Measurements from ENCODE around the gene NPIPB2. TPM values are rescaled to one million over a fixed set of nuclear protein-coding genes. Genes with fewer than 3 reads are reported as not detected.

NPIPB2 gene
- total and polyA plus RNA-seq, 2 donors (not counting 1 experiment from before 2014, with no cell fraction given): 1.2 to 3.3 TPM

GRCh38 chr16:11909653-11910545 is 31.9 kb downstream of the NPIPB2 start:
- H3K9me3 ChIP-seq (ENCODE audit: control insufficient read depth, insufficient read depth, low read depth, low read length): no peaks in the 10 kb centered on the region
- H3K79me2 ChIP-seq (ENCODE audit: control insufficient read depth, insufficient read depth, low read length): peaks cover 97% of the 10 kb centered on the region
- H3K9ac ChIP-seq (ENCODE audit: insufficient read depth, low read length): no peak overlapping the region
- peaks cover 8% of the 10 kb centered on the region for H3K4me1 ChIP-seq (ENCODE audit: control insufficient read depth, extremely low read depth, insufficient read depth, low read length)
- DNase-seq (ENCODE audit: low read depth in 2 of 2): peak in 1 of 2 donors; percentile 80
- H3K4me2 ChIP-seq (ENCODE audit: extremely low read depth, insufficient read depth, low read length): peak overlapping the region; percentile 20
- H2AFZ ChIP-seq (ENCODE audit: low read length): no peak overlapping the region
- no peak overlapping the region for H3K4me3 ChIP-seq (replicated peaks in 1 of 4; ENCODE audit: control extremely low read depth in 1 of 4, insufficient read depth in 1 of 4, low read depth in 3 of 4, low read length in 4 of 4)
- H3K27me3 ChIP-seq (ENCODE audit: control insufficient read depth, insufficient read depth, low read length): no peaks in the 10 kb centered on the region
- TF ChIP-seq EZH2 (IDR thresholded peaks at IDR 0.05; ENCODE audit: low read length, missing control alignments) (no peak), CTCF (conservative IDR thresholded peaks at IDR 0.05 in 1 of 2, IDR thresholded peaks at IDR 0.05 in 1 of 2; ENCODE audit: low read depth in 1 of 2, low read length in 2 of 2) (no peak)
- no peaks in the 10 kb centered on the region for H4K20me1 ChIP-seq (ENCODE audit: control insufficient read depth, extremely low read depth, insufficient read depth, low read length)
- no peak overlapping the region for H3K27ac ChIP-seq (ENCODE audit: insufficient read depth, low read length)
- H3K36me3 ChIP-seq (ENCODE audit: control insufficient read depth, insufficient read depth, low read length): no peaks in the 10 kb centered on the region

GRCh38 chr16:11907160-11907970 is 34.5 kb downstream of the NPIPB2 start:
- Histone ChIP-seq H3K36me3 (ENCODE audit: control insufficient read depth, insufficient read depth, low read length) (no peaks in the 10 kb centered on the region), H3K27me3 (ENCODE audit: control insufficient read depth, insufficient read depth, low read length) (no peaks in the 10 kb centered on the region), H3K79me2 (ENCODE audit: control insufficient read depth, insufficient read depth, low read length) (peaks cover 96% of the 10 kb centered on the region), H3K9ac (ENCODE audit: insufficient read depth, low read length) (no peak overlapping the region), H3K4me3 (replicated peaks in 1 of 4; ENCODE audit: control extremely low read depth in 1 of 4, insufficient read depth in 1 of 4, low read depth in 3 of 4, low read length in 4 of 4) (no peak overlapping the region), H2AFZ (ENCODE audit: low read length) (no peak overlapping the region), H3K27ac (ENCODE audit: insufficient read depth, low read length) (no peak overlapping the region), H3K4me2 (ENCODE audit: extremely low read depth, insufficient read depth, low read length) (no peak overlapping the region), H3K4me1 (ENCODE audit: control insufficient read depth, extremely low read depth, insufficient read depth, low read length) (peaks cover 3% of the 10 kb centered on the region), H4K20me1 (ENCODE audit: control insufficient read depth, extremely low read depth, insufficient read depth, low read length) (no peaks in the 10 kb centered on the region), H3K9me3 (ENCODE audit: control insufficient read depth, insufficient read depth, low read depth, low read length) (no peaks in the 10 kb centered on the region)
- TF ChIP-seq EZH2 (IDR thresholded peaks at IDR 0.05; ENCODE audit: low read length, missing control alignments): no peak
- TF ChIP-seq CTCF (conservative IDR thresholded peaks at IDR 0.05 in 1 of 2, IDR thresholded peaks at IDR 0.05 in 1 of 2; ENCODE audit: low read depth in 1 of 2, low read length in 2 of 2): no peak
- DNase-seq (ENCODE audit: low read depth in 2 of 2): no peak

GRCh38 chr16:11903906-11904305 is 37.9 kb downstream of the NPIPB2 start:
- TF ChIP-seq EZH2 (IDR thresholded peaks at IDR 0.05; ENCODE audit: low read length, missing control alignments): no peak
- no peak for TF ChIP-seq CTCF (conservative IDR thresholded peaks at IDR 0.05 in 1 of 2, IDR thresholded peaks at IDR 0.05 in 1 of 2; ENCODE audit: low read depth in 1 of 2, low read length in 2 of 2)
- no peak for DNase-seq (ENCODE audit: low read depth in 2 of 2)
- Histone ChIP-seq H3K27ac (ENCODE audit: insufficient read depth, low read length) (no peak overlapping the region), H3K9me3 (ENCODE audit: control insufficient read depth, insufficient read depth, low read depth, low read length) (no peaks in the 10 kb centered on the region), H2AFZ (ENCODE audit: low read length) (no peak overlapping the region), H3K4me1 (ENCODE audit: control insufficient read depth, extremely low read depth, insufficient read depth, low read length) (no peaks in the 10 kb centered on the region), H3K4me3 (replicated peaks in 1 of 4; ENCODE audit: control extremely low read depth in 1 of 4, insufficient read depth in 1 of 4, low read depth in 3 of 4, low read length in 4 of 4) (no peak overlapping the region), H3K79me2 (ENCODE audit: control insufficient read depth, insufficient read depth, low read length) (peaks cover 93% of the 10 kb centered on the region), H3K27me3 (ENCODE audit: control insufficient read depth, insufficient read depth, low read length) (no peaks in the 10 kb centered on the region), H4K20me1 (ENCODE audit: control insufficient read depth, extremely low read depth, insufficient read depth, low read length) (no peaks in the 10 kb centered on the region), H3K36me3 (ENCODE audit: control insufficient read depth, insufficient read depth, low read length) (no peaks in the 10 kb centered on the region), H3K9ac (ENCODE audit: insufficient read depth, low read length) (no peak overlapping the region), H3K4me2 (ENCODE audit: extremely low read depth, insufficient read depth, low read length) (no peak overlapping the region)

All from fibroblast of lung (primary cell).